ENCODE measurements around the gene METAP2. TPM values are rescaled to one million over a fixed set of nuclear protein-coding genes. Genes with fewer than 3 reads are reported as not detected.
A peak's percentile ranks its signal among the peaks of the same experiment; 100 is the strongest.

The METAP2 gene
- total RNA-seq, 2 experiments from 2014 or later, result 60.2 to 66.3 TPM

GRCh38 chr12:95499772-95500171 lies 25.8 kb downstream of the METAP2 start:
- TF ChIP-seq CTCF (IDR thresholded peaks at IDR 0.05), result no peak
- intact Hi-C loops (cut with DNase I, micrococcal nuclease), result no loop called here
- Histone ChIP-seq H3K27ac (ENCODE audit: low read depth in 1 of 2, low read length in 2 of 2) (no peak overlapping the region), H3K9me3 (ENCODE audit: control insufficient read depth in 1 of 2, insufficient read depth in 1 of 2, low read length in 2 of 2) (no peaks in the 10 kb centered on the region), H3K27me3 (ENCODE audit: control insufficient read depth in 1 of 2, insufficient read depth in 2 of 2, low read length in 2 of 2) (no peaks in the 10 kb centered on the region), H3K4me1 (ENCODE audit: insufficient read depth, low read length) (no peaks in the 10 kb centered on the region), H3K4me3 (ENCODE audit: low read length) (no peak overlapping the region), H3K36me3 (ENCODE audit: insufficient read depth, low read length) (peaks cover 83% of the 10 kb centered on the region)
- H3K36me3 Mint-ChIP-seq (ENCODE audit: low read depth), result peaks cover 87% of the 10 kb centered on the region
- H3K4me3 Mint-ChIP-seq, result no peak overlapping the region
- H3K4me1 Mint-ChIP-seq (ENCODE audit: low read depth), result peaks cover 27% of the 10 kb centered on the region
- DNase-seq, result no peak
- no peaks in the 10 kb centered on the region for H3K9me3 Mint-ChIP-seq
- ChIA-PET POLR2A (no interaction called here), CTCF (interaction anchor here (0.5 kb wide), 1 partner anchor 36 kb away, joined by 6 read pairs; no protein-coding TSS in a partner anchor)
- peak overlapping the region; percentile 47 for H3K27ac Mint-ChIP-seq
- H3K27me3 Mint-ChIP-seq, result no peaks in the 10 kb centered on the region
- ATAC-seq (ENCODE audit: poor library complexity), result no peak

- intact Hi-C loops (cut with DNase I, micrococcal nuclease), result no loop called here
- peaks cover 75% of the 10 kb centered on the region for H3K36me3 ChIP-seq (ENCODE audit: insufficient read depth, low read length)
- H3K9me3 ChIP-seq (ENCODE audit: control insufficient read depth in 1 of 2, insufficient read depth in 1 of 2, low read length in 2 of 2), result no peaks in the 10 kb centered on the region
- no peaks in the 10 kb centered on the region for H3K27me3 Mint-ChIP-seq
- H3K27ac Mint-ChIP-seq, result no peak overlapping the region
- no peaks in the 10 kb centered on the region for H3K4me1 ChIP-seq (ENCODE audit: insufficient read depth, low read length)
- H3K4me3 ChIP-seq (ENCODE audit: low read length), result no peak overlapping the region
- H3K4me1 Mint-ChIP-seq (ENCODE audit: low read depth), result peaks cover 32% of the 10 kb centered on the region
- H3K27ac ChIP-seq (ENCODE audit: low read depth in 1 of 2, low read length in 2 of 2), result no peak overlapping the region
- ChIA-PET POLR2A (no interaction called here), CTCF (no interaction called here)
- ATAC-seq (ENCODE audit: poor library complexity) (no peak), DNase-seq (no peak)
- no peak for TF ChIP-seq CTCF (IDR thresholded peaks at IDR 0.05)
- H3K4me3 Mint-ChIP-seq, result no peak overlapping the region
- no peaks in the 10 kb centered on the region for H3K9me3 Mint-ChIP-seq
- H3K36me3 Mint-ChIP-seq (ENCODE audit: low read depth), result peaks cover 87% of the 10 kb centered on the region
- no peaks in the 10 kb centered on the region for H3K27me3 ChIP-seq (ENCODE audit: control insufficient read depth in 1 of 2, insufficient read depth in 2 of 2, low read length in 2 of 2)
These were observed 30.2 kb downstream of the METAP2 start for GRCh38 chr12:95504140-95504539.

- H3K4me3 Mint-ChIP-seq, result no peak overlapping the region
- no peak overlapping the region for H3K4me3 ChIP-seq (ENCODE audit: low read length)
- no peaks in the 10 kb centered on the region for H3K27me3 Mint-ChIP-seq
- H3K27ac Mint-ChIP-seq, result no peak overlapping the region
- no peaks in the 10 kb centered on the region for H3K9me3 Mint-ChIP-seq
- DNase-seq (no peak), ATAC-seq (ENCODE audit: poor library complexity) (no peak)
- H3K4me1 Mint-ChIP-seq (ENCODE audit: low read depth), result peaks cover 23% of the 10 kb centered on the region
- H3K4me1 ChIP-seq (ENCODE audit: insufficient read depth, low read length), result no peaks in the 10 kb centered on the region
- no peaks in the 10 kb centered on the region for H3K9me3 ChIP-seq (ENCODE audit: control insufficient read depth in 1 of 2, insufficient read depth in 1 of 2, low read length in 2 of 2)
- peaks cover 75% of the 10 kb centered on the region for H3K36me3 ChIP-seq (ENCODE audit: insufficient read depth, low read length)
- H3K36me3 Mint-ChIP-seq (ENCODE audit: low read depth), result peaks cover 87% of the 10 kb centered on the region
- POLR2A ChIA-PET, result no interaction called here
- TF ChIP-seq CTCF (IDR thresholded peaks at IDR 0.05), result no peak
- no peak overlapping the region for H3K27ac ChIP-seq (ENCODE audit: low read depth in 1 of 2, low read length in 2 of 2)
- intact Hi-C loops (cut with DNase I, micrococcal nuclease), result no loop called here
- H3K27me3 ChIP-seq (ENCODE audit: control insufficient read depth in 1 of 2, insufficient read depth in 2 of 2, low read length in 2 of 2), result no peaks in the 10 kb centered on the region
- CTCF ChIA-PET, result no interaction called here
These were observed 31.1 kb downstream of the METAP2 start for GRCh38 chr12:95505039-95505438.

Measured in CD4-positive, alpha-beta T cell (primary cell).